ENCODE data around the gene LPCAT1.
"Not testable (repeated sequence)": the region's sequence is repeated elsewhere in the genome, so short reads cannot be mapped to it uniquely, and the experiment has no call there.

- TF ChIP-seq EZH2 (IDR thresholded peaks at IDR 0.05; ENCODE audit: insufficient read depth, poor library complexity, severe bottlenecking); EZH2phosphoT487 (IDR thresholded peaks at IDR 0.05; ENCODE audit: insufficient read depth, low read depth): not testable (repeated sequence)
These were observed 18.7 kb downstream of the LPCAT1 start for GRCh38 chr5:1505089-1505488.
